H9 (cell line): Measurements from ENCODE around the gene TSFM. TPM values are rescaled to one million over a fixed set of nuclear protein-coding genes. Genes with fewer than 3 reads are reported as not detected.

Experiments
- DNase-seq: peaks from one replicate; pipeline ENCODE4 v3.0.0-alpha.2; 2017
- H2AFZ ChIP-seq: one replicate; pipeline ENCODE4 v1.6.1; 2013; ENCODE audit warnings: mild to moderate bottlenecking, low read length, control low read depth, moderate library complexity
- H2AK5ac ChIP-seq: 2 replicates; pipeline ENCODE4 v1.6.1; 2013; ENCODE audit warnings: low read length, control low read depth, mixed read lengths; ENCODE audit not compliant: insufficient read length
- H2BK120ac ChIP-seq: one replicate; pipeline ENCODE4 v1.6.1; 2013; ENCODE audit warnings: low read depth, mild to moderate bottlenecking, low read length, control low read depth, inconsistent platforms; ENCODE audit not compliant: poor library complexity, severe bottlenecking
- H2BK12ac ChIP-seq: 2 replicates; pipeline ENCODE4 v1.6.1; 2013; ENCODE audit warnings: low read length, control low read depth, mixed read lengths, low read depth; ENCODE audit not compliant: insufficient read length
- H2BK15ac ChIP-seq: 2 replicates; pipeline ENCODE4 v1.6.1; 2013; ENCODE audit warnings: low read depth, low read length, control low read depth
- H2BK20ac ChIP-seq: one replicate; pipeline ENCODE4 v1.6.1; 2013; ENCODE audit warnings: low read depth, mild to moderate bottlenecking, low read length, control low read depth, inconsistent platforms; ENCODE audit not compliant: poor library complexity, severe bottlenecking
- H2BK5ac ChIP-seq: 2 replicates; pipeline ENCODE4 v1.6.1; 2013; ENCODE audit warnings: low read length, control low read depth, mixed read lengths; ENCODE audit not compliant: insufficient read length
- H3K14ac ChIP-seq: 2 replicates; pipeline ENCODE4 v1.6.1; 2013; ENCODE audit warnings: low read length, control low read depth; ENCODE audit not compliant: insufficient read depth
- H3K18ac ChIP-seq: 2 replicates; pipeline ENCODE4 v1.6.1; 2013; ENCODE audit warnings: low read depth, mild to moderate bottlenecking, mixed read lengths, low read length, control low read depth; ENCODE audit not compliant: insufficient read length
- H3K23ac ChIP-seq: 2 replicates; pipeline ENCODE4 v1.6.1; 2013; ENCODE audit warnings: low read length, control low read depth, mixed read lengths, low read depth; ENCODE audit not compliant: insufficient read length
- H3K23me2 ChIP-seq: 2 replicates; pipeline ENCODE4 v1.6.1; 2013; ENCODE audit warnings: low read depth, mild to moderate bottlenecking, mixed read lengths, low read length, control low read depth; ENCODE audit not compliant: insufficient read length, poor library complexity, severe bottlenecking
- H3K27ac ChIP-seq: 2 replicates; pipeline ENCODE4 v1.5.1; 2013; ENCODE audit warnings: low read length, control low read depth, mixed read lengths, low read depth; ENCODE audit not compliant: insufficient read length
- H3K27me3 ChIP-seq: 2 replicates; pipeline ENCODE4 v1.6.1; 2013; ENCODE audit warnings: low read length, control low read depth, inconsistent platforms; ENCODE audit not compliant: insufficient read depth
- H3K4ac ChIP-seq: 2 replicates; pipeline ENCODE4 v1.6.1; 2013; ENCODE audit warnings: low read depth, mild to moderate bottlenecking, control low read depth, inconsistent platforms, low read length, moderate library complexity
- H3K4me1 ChIP-seq: 2 replicates; pipeline ENCODE4 v1.6.1; 2013; ENCODE audit warnings: low read length, control low read depth, inconsistent platforms; ENCODE audit not compliant: insufficient read depth
- H3K4me2 ChIP-seq: 2 replicates; pipeline ENCODE4 v1.6.1; 2013; ENCODE audit warnings: low read length, control low read depth, mixed read lengths; ENCODE audit not compliant: insufficient read length, insufficient read depth
- H3K56ac ChIP-seq: 2 replicates; pipeline ENCODE4 v1.6.1; 2013; ENCODE audit warnings: low read depth, mild to moderate bottlenecking, mixed read lengths, low read length, control low read depth; ENCODE audit not compliant: insufficient read length
- H3K79me1 ChIP-seq: 2 replicates; pipeline ENCODE4 v1.6.1; 2013; ENCODE audit warnings: low read depth, mild to moderate bottlenecking, moderate library complexity, low read length, control low read depth, inconsistent platforms; ENCODE audit not compliant: insufficient read depth, poor library complexity, severe bottlenecking
- H3K79me2 ChIP-seq: 2 replicates; pipeline ENCODE4 v1.6.1; 2013; ENCODE audit warnings: low read length, control low read depth, inconsistent platforms; ENCODE audit not compliant: insufficient read depth
- H3K9ac ChIP-seq: 2 replicates; pipeline ENCODE4 v1.6.1; 2013; ENCODE audit warnings: low read length, control low read depth, mixed read lengths; ENCODE audit not compliant: insufficient read length; ENCODE audit errors: extremely low read depth
- H3K9me3 ChIP-seq: one replicate; pipeline ENCODE4 v1.6.1; 2013; ENCODE audit warnings: low read depth, low read length, inconsistent platforms; ENCODE audit not compliant: control insufficient read depth
- H3T11ph ChIP-seq: one replicate; pipeline ENCODE4 v1.6.1; 2013; ENCODE audit warnings: mild to moderate bottlenecking, low read length, control low read depth, inconsistent platforms
- H4K20me1 ChIP-seq: one replicate; pipeline ENCODE4 v1.6.1; 2013; ENCODE audit not compliant: control insufficient read depth, insufficient read length, insufficient read depth
- H4K5ac ChIP-seq: 2 replicates; pipeline ENCODE4 v1.6.1; 2013; ENCODE audit warnings: low read depth, mild to moderate bottlenecking, mixed read lengths, low read length, control low read depth; ENCODE audit not compliant: insufficient read length
- H4K8ac ChIP-seq: replicated peaks from 2 replicates; pipeline ENCODE4 v1.6.1; 2013; ENCODE audit warnings: low read length, control low read depth, mixed read lengths, low read depth; ENCODE audit not compliant: insufficient read length
- H4K91ac ChIP-seq: 2 replicates; pipeline ENCODE4 v1.6.1; 2013; ENCODE audit warnings: low read depth, mild to moderate bottlenecking, moderate library complexity, mixed read lengths, low read length, control low read depth; ENCODE audit not compliant: insufficient read length
- H3K27ac Mint-ChIP-seq, 3 experiments: 2 replicates in 2 of 3; 3 replicates in 1 of 3; pipeline ENCODE4 v1.8.0; 2020 to 2021; ENCODE audit warnings: mixed read lengths in 3 of 3, mild to moderate bottlenecking in 1 of 3, moderate library complexity in 1 of 3
- H3K27me3 Mint-ChIP-seq: 2 replicates; pipeline ENCODE4 v1.8.0; 2021; ENCODE audit warnings: low read depth, mild to moderate bottlenecking, moderate library complexity, mixed read lengths
- H3K36me3 Mint-ChIP-seq, 3 experiments: 2 replicates in 2 of 3; 3 replicates in 1 of 3; pipeline ENCODE4 v1.8.0; 2020 to 2021; ENCODE audit warnings: low read depth in 3 of 3, mixed read lengths in 3 of 3; ENCODE audit not compliant: insufficient read depth in 1 of 3
- H3K4me1 Mint-ChIP-seq, 2 experiments: 2 replicates each; pipeline ENCODE4 v1.8.0; 2020; ENCODE audit warnings: mixed read lengths in 2 of 2
- H3K4me3 Mint-ChIP-seq, 2 experiments: 2 replicates in 1 of 2; 3 replicates in 1 of 2; pipeline ENCODE4 v1.8.0; 2020 to 2021; ENCODE audit warnings: mild to moderate bottlenecking in 2 of 2, mixed read lengths in 2 of 2, moderate library complexity in 1 of 2
- H3K9me3 Mint-ChIP-seq, 2 experiments: 2 replicates in 1 of 2; 3 replicates in 1 of 2; pipeline ENCODE4 v1.8.0; 2020; ENCODE audit warnings: mild to moderate bottlenecking in 2 of 2, mixed read lengths in 2 of 2, moderate library complexity in 1 of 2
- WGBS: extraction: QIAGEN DNeasy Blood & Tissue Kit; methylation state at CpG from one replicate; pipeline ENCODE4 v1.1.7; 2013; ENCODE audit warnings: missing lambda C conversion rate, low lambda C conversion rate, mixed read lengths; ENCODE audit not compliant: insufficient read length; ENCODE audit errors: extremely low coverage; 5-methylcytosine and 5-hydroxymethylcytosine counted together
- total RNA-seq: library from RNA; stranded (reverse); gene quantifications from 2 replicates; pipeline ENCODE4 v1.2.1, GENCODE V29; 2021
- TF ChIP-seq, protein P1 (sequence below): fragments of 200-600 bp; sonication (generic); conservative IDR thresholded peaks from 3 replicates; pipeline ENCODE4 v1.8.0; 2021; ENCODE audit warnings: antibody characterized with exemption, mild to moderate bottlenecking

The TSFM gene
- total RNA-seq, 1 experiment from 2014 or later = 50.2 TPM

DNA sequence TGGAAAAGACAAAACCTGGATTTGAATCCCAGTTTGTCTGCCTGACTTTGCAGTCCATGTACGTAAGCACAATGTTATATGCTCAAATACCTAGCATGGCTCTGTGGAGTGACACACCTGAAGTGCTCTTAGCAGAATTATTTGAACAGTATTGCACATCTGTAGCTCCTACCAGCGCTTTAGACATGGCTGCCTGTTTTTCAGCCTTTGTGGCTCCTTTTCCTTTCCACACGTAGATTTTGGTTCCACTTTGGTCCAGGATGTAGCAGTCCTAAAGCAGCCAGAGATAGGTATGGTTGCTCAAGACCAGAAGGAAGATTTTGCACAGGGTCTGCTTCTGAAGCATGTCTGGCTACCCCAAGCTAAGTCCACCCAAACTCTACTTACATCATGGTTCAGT lies 26.8 kb downstream of the TSFM start:
- Histone ChIP-seq H3K79me1 (no peaks in the 10 kb centered on the region), H2AK5ac (no peak overlapping the region), H4K5ac (no peak overlapping the region), H4K8ac (no peak overlapping the region), H2BK20ac (no peak overlapping the region), H3K9me3 (no peaks in the 10 kb centered on the region), H3K9ac (no peak overlapping the region), H3K4me1 (no peaks in the 10 kb centered on the region), H2BK12ac (no peak overlapping the region), H2AFZ (no peak overlapping the region), H4K91ac (no peak overlapping the region), H2BK15ac (no peak overlapping the region), H3T11ph (no peak overlapping the region), H3K23ac (no peak overlapping the region), H2BK5ac (no peak overlapping the region), H3K18ac (no peak overlapping the region), H3K56ac (no peak overlapping the region), H3K79me2 (no peaks in the 10 kb centered on the region), H3K27ac (no peak overlapping the region), H4K20me1 (no peaks in the 10 kb centered on the region), H3K27me3 (no peaks in the 10 kb centered on the region), H3K23me2 (no peaks in the 10 kb centered on the region), H3K4ac (no peak overlapping the region), H3K14ac (no peak overlapping the region), H3K4me2 (no peak overlapping the region), H2BK120ac (no peak overlapping the region)
- Mint-ChIP-seq H3K36me3 (peaks cover 0 to 11% (median 3%) of the 10 kb centered on the region in 3 experiments; a peak in 4 of 7 replicates), H3K27me3 (no peaks in the 10 kb centered on the region), H3K27ac (no peak overlapping the region), H3K4me1 (peaks cover 3% of the 10 kb centered on the region in 2 experiments), H3K9me3 (no peaks in the 10 kb centered on the region), H3K4me3 (no peak overlapping the region)
- no peak for DNase-seq
- TF ChIP-seq, protein P1, sequence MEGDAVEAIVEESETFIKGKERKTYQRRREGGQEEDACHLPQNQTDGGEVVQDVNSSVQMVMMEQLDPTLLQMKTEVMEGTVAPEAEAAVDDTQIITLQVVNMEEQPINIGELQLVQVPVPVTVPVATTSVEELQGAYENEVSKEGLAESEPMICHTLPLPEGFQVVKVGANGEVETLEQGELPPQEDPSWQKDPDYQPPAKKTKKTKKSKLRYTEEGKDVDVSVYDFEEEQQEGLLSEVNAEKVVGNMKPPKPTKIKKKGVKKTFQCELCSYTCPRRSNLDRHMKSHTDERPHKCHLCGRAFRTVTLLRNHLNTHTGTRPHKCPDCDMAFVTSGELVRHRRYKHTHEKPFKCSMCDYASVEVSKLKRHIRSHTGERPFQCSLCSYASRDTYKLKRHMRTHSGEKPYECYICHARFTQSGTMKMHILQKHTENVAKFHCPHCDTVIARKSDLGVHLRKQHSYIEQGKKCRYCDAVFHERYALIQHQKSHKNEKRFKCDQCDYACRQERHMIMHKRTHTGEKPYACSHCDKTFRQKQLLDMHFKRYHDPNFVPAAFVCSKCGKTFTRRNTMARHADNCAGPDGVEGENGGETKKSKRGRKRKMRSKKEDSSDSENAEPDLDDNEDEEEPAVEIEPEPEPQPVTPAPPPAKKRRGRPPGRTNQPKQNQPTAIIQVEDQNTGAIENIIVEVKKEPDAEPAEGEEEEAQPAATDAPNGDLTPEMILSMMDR = no peak
- WGBS = no CpG with 5 or more reads among the region's 3 CpGs
